Measurements from ENCODE around the gene SP6. TPM values are rescaled to one million over a fixed set of nuclear protein-coding genes. Genes with fewer than 3 reads are reported as not detected.

Gene SP6
- total RNA-seq, 2 donors from 2014 or later, result 2.7 TPM; not detected in 1

DNA sequence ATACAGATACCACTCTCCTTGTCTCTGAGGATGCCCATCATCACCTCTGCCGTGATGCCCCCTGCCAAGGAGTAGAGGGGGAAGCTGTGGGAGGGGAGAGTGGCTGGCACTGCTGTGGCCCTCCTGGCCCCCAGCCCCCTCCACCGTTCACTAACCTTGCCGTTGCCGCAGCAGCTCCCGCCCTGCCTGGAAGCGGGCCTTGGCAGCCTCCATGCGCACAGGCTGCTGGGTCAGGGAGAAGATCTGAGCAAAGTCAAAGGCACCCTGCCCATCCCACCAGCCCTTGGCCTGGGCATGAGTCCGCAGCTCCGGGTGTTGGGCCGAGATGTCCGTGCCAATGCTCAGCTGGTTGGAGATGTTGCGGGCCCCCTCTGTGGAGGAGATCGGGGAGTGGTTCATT is 12.3 kb downstream of the SP6 start:
- TF ChIP-seq, protein P1, sequence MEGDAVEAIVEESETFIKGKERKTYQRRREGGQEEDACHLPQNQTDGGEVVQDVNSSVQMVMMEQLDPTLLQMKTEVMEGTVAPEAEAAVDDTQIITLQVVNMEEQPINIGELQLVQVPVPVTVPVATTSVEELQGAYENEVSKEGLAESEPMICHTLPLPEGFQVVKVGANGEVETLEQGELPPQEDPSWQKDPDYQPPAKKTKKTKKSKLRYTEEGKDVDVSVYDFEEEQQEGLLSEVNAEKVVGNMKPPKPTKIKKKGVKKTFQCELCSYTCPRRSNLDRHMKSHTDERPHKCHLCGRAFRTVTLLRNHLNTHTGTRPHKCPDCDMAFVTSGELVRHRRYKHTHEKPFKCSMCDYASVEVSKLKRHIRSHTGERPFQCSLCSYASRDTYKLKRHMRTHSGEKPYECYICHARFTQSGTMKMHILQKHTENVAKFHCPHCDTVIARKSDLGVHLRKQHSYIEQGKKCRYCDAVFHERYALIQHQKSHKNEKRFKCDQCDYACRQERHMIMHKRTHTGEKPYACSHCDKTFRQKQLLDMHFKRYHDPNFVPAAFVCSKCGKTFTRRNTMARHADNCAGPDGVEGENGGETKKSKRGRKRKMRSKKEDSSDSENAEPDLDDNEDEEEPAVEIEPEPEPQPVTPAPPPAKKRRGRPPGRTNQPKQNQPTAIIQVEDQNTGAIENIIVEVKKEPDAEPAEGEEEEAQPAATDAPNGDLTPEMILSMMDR (IDR thresholded peaks at IDR 0.05), result no peak
- Histone ChIP-seq H3K27ac (no peak overlapping the region), H3K9me3 (no peaks in the 10 kb centered on the region), H3K27me3 (no peaks in the 10 kb centered on the region), H3K4me1 (peaks cover 0 to 27% of the 10 kb centered on the region in 2 donors), H3K36me3 (peaks cover 5% of the 10 kb centered on the region), H3K4me3 (no peak overlapping the region)
- DNase-seq (ENCODE audit: low spot score), result no peak

DNA sequence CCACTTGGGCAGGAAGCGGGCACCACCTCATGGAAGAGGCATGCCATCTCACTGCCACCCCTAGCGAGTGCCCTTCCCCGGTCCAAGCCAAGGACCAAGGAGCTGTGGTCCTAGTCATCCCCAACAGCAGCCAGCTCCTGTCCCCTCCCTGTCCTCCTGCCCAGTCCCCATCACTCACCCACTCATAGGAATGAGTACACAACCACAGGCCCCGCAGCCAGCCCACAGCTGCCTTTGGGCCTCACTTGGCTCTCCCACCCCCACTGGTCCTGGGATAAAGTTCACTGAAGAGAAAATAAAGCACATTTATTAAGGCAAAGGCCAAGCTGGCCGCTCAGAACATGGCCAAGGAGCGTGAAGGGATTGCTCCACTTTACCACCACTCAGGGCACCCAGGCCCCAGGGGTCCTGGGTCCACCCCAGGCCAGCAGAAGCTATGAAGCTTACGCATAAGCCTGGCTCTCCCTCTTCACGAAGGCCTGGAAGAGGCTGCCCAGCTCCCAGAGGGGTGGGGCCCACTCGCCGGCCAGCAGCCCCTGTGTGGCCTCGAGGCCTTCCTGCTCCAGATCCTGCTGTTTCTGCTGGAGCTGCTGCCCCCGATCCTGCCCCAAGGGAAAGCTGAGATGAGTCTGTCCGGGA is 13.4 kb downstream of the SP6 start:
- Histone ChIP-seq H3K4me3 (no peak overlapping the region), H3K4me1 (peaks cover 0 to 27% of the 10 kb centered on the region in 2 donors), H3K9me3 (no peaks in the 10 kb centered on the region), H3K27ac (no peak overlapping the region), H3K27me3 (no peaks in the 10 kb centered on the region), H3K36me3 (peaks cover 5% of the 10 kb centered on the region)
- TF ChIP-seq, protein P1 (IDR thresholded peaks at IDR 0.05), result no peak
- no peak for DNase-seq (ENCODE audit: low spot score)

DNA sequence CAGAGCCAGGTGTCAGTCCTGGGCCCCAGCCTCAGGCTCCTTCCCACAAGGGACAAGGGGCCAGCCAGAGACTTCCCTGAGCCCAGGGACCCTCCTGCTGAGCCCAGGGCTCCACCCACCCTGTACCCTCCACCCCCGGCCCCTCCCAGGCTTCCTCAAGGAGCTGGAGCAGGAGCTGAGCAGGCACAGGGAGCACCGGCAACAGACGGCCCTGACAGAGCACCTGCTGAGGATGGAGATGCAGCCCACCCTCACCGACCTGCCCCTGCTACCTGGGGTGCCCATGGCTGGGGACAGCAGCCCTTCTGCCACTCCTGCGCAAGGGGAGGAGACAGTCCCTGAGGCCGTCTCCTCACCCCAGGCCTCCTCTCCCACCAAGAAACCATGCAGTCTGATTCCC is 14.4 kb downstream of the SP6 start:
- peaks cover 0 to 30% of the 10 kb centered on the region in 2 donors for H3K4me1 ChIP-seq
- TF ChIP-seq, protein P1 (IDR thresholded peaks at IDR 0.05), result no peak
- no peak for DNase-seq (ENCODE audit: low spot score)
- H3K27ac ChIP-seq, result no peak overlapping the region
- no peaks in the 10 kb centered on the region for H3K9me3 ChIP-seq
- no peaks in the 10 kb centered on the region for H3K27me3 ChIP-seq
- H3K36me3 ChIP-seq, result peaks cover 5% of the 10 kb centered on the region
- H3K4me3 ChIP-seq, result no peak overlapping the region

DNA sequence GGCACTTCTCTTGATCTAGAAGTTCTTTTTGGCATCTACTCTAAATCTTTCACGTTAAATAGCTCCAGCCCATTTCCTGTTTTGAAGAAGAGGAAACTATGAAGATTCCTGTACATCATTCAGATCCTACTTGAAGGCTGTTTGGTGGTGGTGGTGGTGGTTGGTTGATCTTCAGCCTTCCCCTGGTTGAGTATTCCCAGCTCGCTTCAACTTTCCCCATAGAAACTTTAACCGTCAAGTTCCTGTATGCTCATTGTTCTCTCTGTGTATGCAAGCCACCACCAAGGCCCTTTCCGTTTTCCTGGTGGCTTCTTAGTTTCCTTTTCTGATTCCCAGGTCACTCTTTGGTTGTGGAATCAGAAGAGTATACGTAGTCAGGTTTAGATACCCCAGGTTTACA is 16.2 kb downstream of the SP6 start:
- no peak overlapping the region for H3K4me3 ChIP-seq
- no peak for DNase-seq (ENCODE audit: low spot score)
- H3K9me3 ChIP-seq, result no peaks in the 10 kb centered on the region
- H3K4me1 ChIP-seq, result peaks cover 0 to 28% of the 10 kb centered on the region in 2 donors
- TF ChIP-seq, protein P1 (IDR thresholded peaks at IDR 0.05), result no peak
- peaks cover 5% of the 10 kb centered on the region for H3K36me3 ChIP-seq
- H3K27me3 ChIP-seq, result no peaks in the 10 kb centered on the region
- no peak overlapping the region for H3K27ac ChIP-seq

DNA sequence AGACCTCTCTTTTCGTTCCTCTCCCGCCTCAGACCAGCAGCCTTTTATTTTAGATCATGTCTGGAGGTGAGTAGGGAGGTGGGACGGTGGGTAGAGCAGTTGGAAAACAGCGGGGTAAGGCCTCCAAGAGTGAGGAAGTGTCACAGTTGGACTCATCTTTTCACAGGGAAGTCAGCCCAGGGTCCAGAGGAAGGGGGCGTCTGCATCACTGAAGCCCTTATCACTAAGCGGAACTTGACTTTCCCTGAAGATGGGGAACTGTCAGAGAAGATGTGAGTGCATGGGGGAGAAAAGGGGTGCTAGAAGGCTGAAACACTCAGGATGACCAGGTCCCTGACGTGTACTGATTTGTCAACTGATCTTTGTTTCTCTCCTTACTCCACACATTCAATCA is 19.0 kb downstream of the SP6 start:
- Histone ChIP-seq H3K36me3 (peaks cover 22% of the 10 kb centered on the region), H3K4me3 (peak overlapping the region; percentile 68 to 85), H3K9me3 (no peaks in the 10 kb centered on the region), H3K27ac (no peak overlapping the region), H3K4me1 (peaks cover 0 to 17% of the 10 kb centered on the region in 2 donors), H3K27me3 (no peaks in the 10 kb centered on the region)
- TF ChIP-seq, protein P1 (IDR thresholded peaks at IDR 0.05), result no peak
- DNase-seq (ENCODE audit: low spot score), result no peak

Data from right atrium auricular region (tissue), 2 donors.